NCI-H446 (cell line): ENCODE results near the gene PUS1.
"Not testable (repeated sequence)": the region's sequence is repeated elsewhere in the genome, so short reads cannot be mapped to it uniquely, and the experiment has no call there.

Source experiments
- DNase-seq, 2 experiments: peaks; one replicate each; lab custom pipeline; 2025; lab: John Stamatoyannopoulos, UW

The PUS1 gene

GRCh38 chr12:131960590-131961325 lies 31.7 kb downstream of the PUS1 start:
- not testable (repeated sequence) for DNase-seq

GRCh38 chr12:131961328-131961727 lies 32.3 kb downstream of the PUS1 start:
- DNase-seq, result not testable (repeated sequence)

GRCh38 chr12:131962069-131962468 lies 33.0 kb downstream of the PUS1 start:
- DNase-seq, result no peak

GRCh38 chr12:131963381-131963780 lies 34.3 kb downstream of the PUS1 start:
- no peak for DNase-seq

- DNase-seq, result no peak
These were observed 36.0 kb downstream of the PUS1 start for GRCh38 chr12:131965073-131965472.

GRCh38 chr12:131971226-131971625 lies 42.1 kb downstream of the PUS1 start:
- no peak for DNase-seq

- DNase-seq, result no peak
These were observed 46.2 kb downstream of the PUS1 start for GRCh38 chr12:131975228-131975627.

- no peak for DNase-seq
These were observed 50.5 kb downstream of the PUS1 start for GRCh38 chr12:131979606-131980005.

GRCh38 chr12:131980263-131980662 lies 51.2 kb downstream of the PUS1 start:
- DNase-seq, result no peak

- DNase-seq, result no peak
These were observed 52.3 kb downstream of the PUS1 start for GRCh38 chr12:131981388-131981787.

GRCh38 chr12:131982041-131982440 lies 53.0 kb downstream of the PUS1 start:
- no peak for DNase-seq

- DNase-seq, result no peak
These were observed 54.0 kb downstream of the PUS1 start for GRCh38 chr12:131983026-131983425.

- DNase-seq, result no peak
These were observed 54.5 kb downstream of the PUS1 start for GRCh38 chr12:131983554-131983953.

GRCh38 chr12:131984334-131984733 lies 55.3 kb downstream of the PUS1 start:
- DNase-seq, result no peak

GRCh38 chr12:131985510-131985875 lies 56.4 kb downstream of the PUS1 start:
- DNase-seq, result not testable (repeated sequence)

- DNase-seq, result no peak
These were observed 57.3 kb downstream of the PUS1 start for GRCh38 chr12:131986361-131986760.

GRCh38 chr12:131986910-131987309 lies 57.8 kb downstream of the PUS1 start:
- no peak for DNase-seq

GRCh38 chr12:131987552-131987951 lies 58.5 kb downstream of the PUS1 start:
- DNase-seq, result no peak

GRCh38 chr12:131988054-131988796 lies 59.1 kb downstream of the PUS1 start:
- DNase-seq, result no peak

- no peak for DNase-seq
These were observed 59.9 kb downstream of the PUS1 start for GRCh38 chr12:131989021-131989420.

GRCh38 chr12:131990066-131990979 lies 61.2 kb downstream of the PUS1 start:
- peak in 1 of 2 experiments; percentile 6 for DNase-seq

- no peak for DNase-seq
These were observed 61.9 kb downstream of the PUS1 start for GRCh38 chr12:131990980-131991305.
